CD14-positive monocyte (primary cell): ENCODE data around the gene ADAT1. TPM values are rescaled to one million over a fixed set of nuclear protein-coding genes. Genes with fewer than 3 reads are reported as not detected.

Experiments used
- DNase-seq, 3 donors: peaks; one replicate each; pipeline ENCODE4 v3.0.0-alpha.2; 2011 to 2022
- H2AFZ ChIP-seq: 2 replicates; pipeline ENCODE4 v1.6.0; 2012; ENCODE audit warnings: mild to moderate bottlenecking, low read depth, low read length, inconsistent platforms; ENCODE audit not compliant: insufficient read depth, poor library complexity, severe bottlenecking
- H3K27ac ChIP-seq, 2 donors: 1 replicate in 1 of 2; 2 replicates in 1 of 2; pipeline ENCODE4 v1.5.1; 2012 to 2013; ENCODE audit warnings: low read length in 2 of 2, control low read depth in 1 of 2, inconsistent platforms in 1 of 2, low read depth in 1 of 2, mild to moderate bottlenecking in 1 of 2
- H3K27me3 ChIP-seq, 2 donors: one replicate each; pipeline versions ENCODE4 v1.6.0 to v1.6.1; 2011 to 2013; ENCODE audit warnings: low read length in 2 of 2; ENCODE audit not compliant: control insufficient read depth in 2 of 2, insufficient read depth in 2 of 2
- H3K36me3 ChIP-seq, 2 donors: replicated peaks in 1 of 2; 1 replicate in 1 of 2; 2 replicates in 1 of 2; pipeline versions ENCODE4 v1.5.1 to v1.6.1; 2012 to 2013; ENCODE audit warnings: low read length in 2 of 2, control low read depth in 1 of 2, inconsistent platforms in 1 of 2, mild to moderate bottlenecking in 1 of 2; ENCODE audit not compliant: insufficient read depth in 2 of 2, control insufficient read depth in 1 of 2
- H3K4me1 ChIP-seq, 2 donors: 1 replicate in 1 of 2; 2 replicates in 1 of 2; pipeline versions ENCODE4 v1.5.1 to v1.6.1; 2012 to 2013; ENCODE audit warnings: low read length in 2 of 2, control low read depth in 1 of 2, inconsistent platforms in 1 of 2, mild to moderate bottlenecking in 1 of 2, moderate library complexity in 1 of 2; ENCODE audit not compliant: insufficient read depth in 2 of 2, control insufficient read depth in 1 of 2
- H3K4me2 ChIP-seq: replicated peaks from 2 replicates; pipeline ENCODE3; 2012; ENCODE audit warnings: low read length, moderate library complexity, mild to moderate bottlenecking; ENCODE audit not compliant: poor library complexity, severe bottlenecking; ENCODE audit errors: extremely low read depth
- H3K4me3 ChIP-seq, 3 experiments: fragments of 200-600 bp in 1 of 3; sonication (generic) in 1 of 3; replicated peaks in 1 of 3; 1 replicate in 2 of 3; 2 replicates in 1 of 3; pipeline ENCODE4 v1.5.1; 2011 to 2013; ENCODE audit warnings: low read length in 3 of 3, mild to moderate bottlenecking in 3 of 3, control low read depth in 2 of 3, low read depth in 2 of 3, inconsistent platforms in 1 of 3, moderate library complexity in 1 of 3
- H3K79me2 ChIP-seq: 2 replicates; pipeline ENCODE4 v1.6.0; 2012; ENCODE audit warnings: mild to moderate bottlenecking, control low read depth, inconsistent platforms, low read length, moderate library complexity; ENCODE audit not compliant: insufficient read depth
- H3K9ac ChIP-seq: 2 replicates; pipeline ENCODE4 v1.6.0; 2017; ENCODE audit warnings: low read length, mild to moderate bottlenecking; ENCODE audit not compliant: insufficient read depth, poor library complexity, severe bottlenecking
- H3K9me3 ChIP-seq, 2 donors: replicated peaks in 1 of 2; 1 replicate in 1 of 2; 2 replicates in 1 of 2; pipeline versions ENCODE4 v1.5.1 to v1.6.1; 2012 to 2013; ENCODE audit warnings: low read length in 2 of 2, control low read depth in 1 of 2; ENCODE audit not compliant: control insufficient read depth in 1 of 2, insufficient read depth in 1 of 2
- H4K20me1 ChIP-seq: 2 replicates; pipeline ENCODE4 v1.6.0; 2012; ENCODE audit warnings: mild to moderate bottlenecking, low read length, control low read depth, moderate library complexity; ENCODE audit not compliant: insufficient read depth
- H3K27ac Mint-ChIP-seq, 7 donors: one replicate each; pipeline ENCODE4 v1.8.0; 2020; ENCODE audit warnings: mild to moderate bottlenecking in 7 of 7, mixed read lengths in 7 of 7, moderate library complexity in 6 of 7, inconsistent platforms in 2 of 7
- H3K27me3 Mint-ChIP-seq, 3 donors: one replicate each; pipeline ENCODE4 v1.8.0; 2021 to 2022; ENCODE audit warnings: low read depth in 3 of 3, mild to moderate bottlenecking in 3 of 3, mixed read lengths in 3 of 3, moderate library complexity in 3 of 3, inconsistent platforms in 1 of 3
- H3K36me3 Mint-ChIP-seq, 2 donors: one replicate each; pipeline ENCODE4 v1.8.0; 2020; ENCODE audit warnings: mixed read lengths in 2 of 2, inconsistent platforms in 1 of 2, mild to moderate bottlenecking in 1 of 2
- H3K4me1 Mint-ChIP-seq: one replicate; pipeline ENCODE4 v1.8.0; 2020; ENCODE audit warnings: mild to moderate bottlenecking, mixed read lengths
- H3K4me3 Mint-ChIP-seq, 2 donors: one replicate each; pipeline ENCODE4 v1.8.0; 2020; ENCODE audit warnings: mild to moderate bottlenecking in 2 of 2, mixed read lengths in 2 of 2, moderate library complexity in 1 of 2
- H3K9me3 Mint-ChIP-seq, 7 donors: one replicate each; pipeline ENCODE4 v1.8.0; 2020 to 2022; ENCODE audit warnings: mixed read lengths in 7 of 7, mild to moderate bottlenecking in 6 of 7, moderate library complexity in 6 of 7, inconsistent platforms in 2 of 7
- CTCF ChIP-seq: fragments of 200-600 bp; IDR thresholded peaks from one replicate; pipeline ENCODE4 v1.8.0; 2022; ENCODE audit warnings: antibody characterized with exemption, mild to moderate bottlenecking
- WGBS: methylation state at CpG from one replicate; pipeline ENCODE4 v1.1.5; 2013; ENCODE audit warnings: missing lambda C conversion rate; ENCODE audit not compliant: insufficient coverage; 5-methylcytosine and 5-hydroxymethylcytosine counted together
- intact Hi-C, 2 donors: fragments of 100-400 bp; cut with micrococcal nuclease; formaldehyde crosslinking; loops; one replicate each; pipeline versions ENCODE4 v1.15.0 to v1.15.1; 2023
- polyA plus RNA-seq, 3 donors: library from polyadenylated mRNA; depleted of rRNA in 1 of 3; unstranded in 2 of 3; stranded (reverse) in 1 of 3; fragments of 300-500 nt in 2 of 3; fragments of >200 nt in 1 of 3; fragmentation: Illumina TruSeq in 2 of 3; gene quantifications; 1 replicate in 2 of 3; 2 replicates in 1 of 3; pipeline ENCODE4 v1.2.3, GENCODE V29; 2012 to 2021

Gene ADAT1
- polyA plus RNA-seq, 3 donors: 16.8 to 18.9 (median 17.8) TPM

DNA sequence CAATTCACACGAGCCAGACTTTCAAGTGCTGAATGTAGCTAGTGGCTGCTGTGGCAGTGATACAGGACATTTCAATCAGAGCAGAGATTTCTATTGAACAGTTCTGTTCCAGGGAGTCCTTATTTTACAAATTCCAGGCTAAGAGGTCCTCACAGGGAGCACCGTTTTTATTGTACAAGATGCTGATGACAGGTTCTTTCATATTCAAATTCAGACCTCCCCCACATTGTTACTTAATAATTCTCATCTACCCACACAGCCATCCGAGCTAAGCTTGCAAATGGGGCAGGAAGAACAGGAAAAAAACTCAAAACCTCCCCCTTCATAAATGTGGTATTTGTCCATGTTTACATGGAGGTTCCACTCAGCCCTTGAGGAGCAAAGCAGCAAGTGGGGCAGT is 47.1 kb downstream of the ADAT1 start:
- no peak for DNase-seq
- H3K4me3 ChIP-seq: no peak overlapping the region
- intact Hi-C loops: no loop called here
- peak overlapping the region in 1 of 7 donors; percentile 60 for H3K27ac Mint-ChIP-seq
- no peak overlapping the region for H2AFZ ChIP-seq
- no peak overlapping the region for H3K4me2 ChIP-seq
- H3K36me3 Mint-ChIP-seq: peaks cover 78 to 90% of the 10 kb centered on the region in 2 donors
- H3K9ac ChIP-seq: no peak overlapping the region
- no peak for TF ChIP-seq CTCF
- no peaks in the 10 kb centered on the region for H3K9me3 ChIP-seq
- H3K79me2 ChIP-seq: peaks cover 19% of the 10 kb centered on the region
- peaks cover 74 to 97% of the 10 kb centered on the region in 2 donors for H3K36me3 ChIP-seq
- H3K4me3 Mint-ChIP-seq: no peak overlapping the region
- peaks cover 56% of the 10 kb centered on the region for H4K20me1 ChIP-seq
- no peak overlapping the region for H3K27ac ChIP-seq
- peaks cover 5 to 17% of the 10 kb centered on the region in 2 donors for H3K4me1 ChIP-seq
- no peaks in the 10 kb centered on the region for H3K9me3 Mint-ChIP-seq
- 100% methylated on average over 1 of the region's 3 CpGs for WGBS
- no peaks in the 10 kb centered on the region for H3K27me3 ChIP-seq
- H3K27me3 Mint-ChIP-seq: no peaks in the 10 kb centered on the region
- H3K4me1 Mint-ChIP-seq: peaks cover 28% of the 10 kb centered on the region

DNA sequence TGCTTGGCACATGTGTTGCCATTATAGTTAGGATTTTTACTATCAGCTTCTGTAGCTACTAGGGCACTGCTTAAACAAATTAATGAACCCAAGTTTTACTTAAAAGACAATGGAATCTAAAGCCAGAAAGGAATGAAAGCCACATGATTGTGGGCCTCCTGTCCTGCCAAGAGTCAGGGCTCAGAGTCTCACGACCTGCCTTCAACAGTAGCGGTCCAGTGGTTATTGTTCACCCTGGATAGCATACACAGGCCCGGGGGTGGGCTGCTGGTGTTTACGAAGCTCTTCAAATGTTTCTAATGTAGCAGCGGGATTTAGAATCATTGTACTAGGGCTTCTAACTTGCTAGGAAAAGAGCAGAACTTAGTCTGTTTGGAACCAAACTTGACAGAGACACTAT is 49.1 kb downstream of the ADAT1 start:
- no peak for TF ChIP-seq CTCF
- no peaks in the 10 kb centered on the region for H3K9me3 Mint-ChIP-seq
- peaks cover 21 to 32% of the 10 kb centered on the region in 2 donors for H3K4me1 ChIP-seq
- peaks cover 72 to 95% of the 10 kb centered on the region in 2 donors for H3K36me3 ChIP-seq
- no peak for DNase-seq
- H4K20me1 ChIP-seq: peaks cover 75% of the 10 kb centered on the region
- H3K36me3 Mint-ChIP-seq: peaks cover 74 to 85% of the 10 kb centered on the region in 2 donors
- 92% methylated on average over 5 of the region's 5 CpGs for WGBS
- no peak overlapping the region for H3K9ac ChIP-seq
- H3K4me2 ChIP-seq: no peak overlapping the region
- H3K27me3 ChIP-seq: no peaks in the 10 kb centered on the region
- H3K4me3 Mint-ChIP-seq: no peak overlapping the region
- no peak overlapping the region for H2AFZ ChIP-seq
- H3K4me1 Mint-ChIP-seq: peaks cover 42% of the 10 kb centered on the region
- H3K27ac Mint-ChIP-seq: peak overlapping the region in 1 of 7 donors; percentile 46
- peak overlapping the region in 1 of 2 donors; percentile 4 for H3K27ac ChIP-seq
- intact Hi-C loops: no loop called here
- no peaks in the 10 kb centered on the region for H3K9me3 ChIP-seq
- peaks cover 19% of the 10 kb centered on the region for H3K79me2 ChIP-seq
- no peaks in the 10 kb centered on the region for H3K27me3 Mint-ChIP-seq
- no peak overlapping the region for H3K4me3 ChIP-seq
